SIG-M5 treated with dmso at 0.1 percent for 504 hours (cell line): ENCODE measurements around the gene DEPP1.

Experiments
- DNase-seq: peaks from one replicate; lab custom pipeline; 2025; ENCODE audit not compliant: unreplicated experiment; lab: John Stamatoyannopoulos, UW

Gene DEPP1

DNA sequence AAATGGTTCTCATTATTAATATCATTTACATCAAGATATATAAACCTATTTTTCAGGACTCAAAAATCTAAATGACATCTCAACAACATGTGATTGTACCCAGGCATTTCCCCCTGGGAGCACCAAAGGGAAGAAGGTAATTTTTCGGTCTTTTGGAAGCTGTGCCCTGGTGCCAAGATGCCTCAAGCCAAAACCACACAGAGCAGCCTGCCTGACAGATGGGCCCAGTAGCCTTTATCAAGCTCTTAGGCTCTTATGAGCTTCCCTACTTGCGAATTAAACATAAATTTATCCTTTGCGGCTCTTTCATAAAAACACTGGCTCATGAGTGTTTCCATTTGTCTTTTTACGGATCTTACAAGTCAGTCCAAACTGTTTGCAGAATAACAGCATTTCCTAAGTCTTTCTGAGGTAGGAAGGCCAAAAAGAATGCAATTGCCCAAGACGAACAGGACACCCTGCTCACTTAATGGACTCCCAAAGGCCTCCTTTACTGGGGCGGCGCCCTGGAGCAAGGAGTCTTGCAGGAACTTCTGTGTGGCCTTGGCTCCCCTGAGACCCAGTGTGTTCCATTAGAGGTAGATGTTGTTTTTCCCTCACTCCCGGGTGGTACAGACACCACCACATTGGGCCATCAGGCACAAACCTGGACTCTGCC lies 23.1 kb downstream of the DEPP1 start:
- no peak for DNase-seq

- DNase-seq: no peak
Observed at GRCh38 chr10:44954962-44955361, 23.6 kb downstream of the DEPP1 start.

DNA sequence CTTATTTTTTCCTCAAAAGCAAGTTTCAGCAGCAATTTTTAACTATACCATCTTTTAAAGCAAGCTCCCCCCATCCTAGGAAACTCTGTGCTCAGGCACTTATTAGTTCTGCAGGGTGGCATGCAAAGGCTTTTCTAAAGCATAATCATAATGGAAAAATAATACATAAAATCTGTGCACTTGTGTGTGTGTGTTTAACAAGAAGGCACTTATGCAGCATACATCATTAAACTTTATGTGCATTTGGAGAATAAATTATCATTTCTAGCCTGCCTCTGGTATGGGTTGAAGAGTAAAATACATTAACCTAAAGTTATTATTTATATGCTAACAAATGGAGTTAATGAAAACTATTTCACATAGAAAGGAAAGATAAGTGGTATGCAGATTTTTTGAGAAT lies 24.6 kb downstream of the DEPP1 start:
- DNase-seq: no peak

DNA sequence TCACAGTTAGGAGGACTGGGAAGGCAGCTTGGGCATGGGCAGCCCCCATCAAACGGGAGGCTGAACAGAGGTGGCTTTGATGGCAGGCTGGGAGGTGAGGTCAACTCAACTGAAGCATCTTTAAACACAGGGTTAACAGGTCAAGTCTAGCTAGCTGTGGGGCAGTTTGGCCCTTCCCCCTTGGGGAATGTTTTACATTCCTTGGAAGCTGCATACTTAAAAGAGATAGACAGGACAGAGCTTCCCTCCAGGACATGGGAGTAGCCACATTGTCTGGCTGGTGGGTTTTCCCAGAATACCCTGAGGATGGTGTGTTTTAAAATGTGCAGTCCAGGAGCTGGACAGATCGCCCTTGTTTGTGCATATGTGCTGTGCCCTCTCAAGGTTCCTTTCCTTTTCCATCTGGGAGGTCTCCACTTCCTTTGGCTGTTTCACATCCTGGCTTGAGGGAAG lies 25.8 kb downstream of the DEPP1 start:
- no peak for DNase-seq

GRCh38 chr10:44951576-44952226 lies 26.9 kb downstream of the DEPP1 start:
- DNase-seq: no peak

DNA sequence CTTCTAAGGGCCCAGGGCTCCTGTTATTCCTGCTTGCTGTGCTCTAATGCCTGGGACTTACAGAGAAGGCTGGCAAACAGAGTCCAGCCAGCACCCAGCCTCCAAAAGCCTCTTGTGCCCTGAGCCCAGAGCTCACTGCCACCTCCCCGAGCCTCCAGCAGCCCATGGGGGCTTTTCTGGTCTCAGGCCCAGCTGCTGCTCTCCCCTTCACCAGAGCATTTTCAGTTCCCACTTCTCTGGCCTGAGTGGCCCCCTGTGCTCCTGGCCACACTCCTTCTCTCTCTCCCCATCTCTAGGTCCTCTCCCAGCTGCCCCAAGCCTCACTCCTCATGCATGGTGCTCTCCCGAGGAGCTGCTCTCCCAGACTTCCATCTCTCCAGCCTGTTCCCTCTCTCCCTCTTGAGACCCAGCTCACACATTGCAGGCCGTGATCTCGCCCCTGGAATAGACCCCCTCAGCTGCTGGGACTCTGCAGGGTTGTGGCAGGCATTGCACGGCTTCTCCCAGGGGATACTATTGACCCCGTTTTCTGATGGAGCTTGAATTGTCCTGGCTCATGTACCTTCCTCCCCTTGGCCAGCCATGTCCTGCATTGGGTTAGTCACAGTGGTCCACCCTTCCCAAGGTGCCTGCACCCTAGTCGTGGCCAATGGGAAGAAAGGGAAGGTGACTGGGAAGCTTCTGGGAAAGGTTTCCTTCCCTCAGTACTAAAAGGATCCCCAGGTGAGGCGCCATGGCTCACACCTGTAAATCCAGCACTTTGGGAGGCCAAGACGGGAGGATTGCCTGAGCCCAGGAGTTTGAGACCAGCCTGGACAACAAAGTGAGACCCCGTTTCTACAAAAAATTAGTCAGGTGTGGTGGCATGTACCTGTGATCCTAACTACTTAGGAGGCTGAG lies 28.0 kb downstream of the DEPP1 start:
- DNase-seq: no peak

- DNase-seq: no peak
Observed at GRCh38 chr10:44949915-44950314, 28.7 kb downstream of the DEPP1 start.

GRCh38 chr10:44949127-44949802 lies 29.3 kb downstream of the DEPP1 start:
- no peak for DNase-seq

- no peak for DNase-seq
Observed at GRCh38 chr10:44948642-44949041, 30.0 kb downstream of the DEPP1 start.

GRCh38 chr10:44947371-44948152 lies 31.0 kb downstream of the DEPP1 start:
- DNase-seq: no peak

DNA sequence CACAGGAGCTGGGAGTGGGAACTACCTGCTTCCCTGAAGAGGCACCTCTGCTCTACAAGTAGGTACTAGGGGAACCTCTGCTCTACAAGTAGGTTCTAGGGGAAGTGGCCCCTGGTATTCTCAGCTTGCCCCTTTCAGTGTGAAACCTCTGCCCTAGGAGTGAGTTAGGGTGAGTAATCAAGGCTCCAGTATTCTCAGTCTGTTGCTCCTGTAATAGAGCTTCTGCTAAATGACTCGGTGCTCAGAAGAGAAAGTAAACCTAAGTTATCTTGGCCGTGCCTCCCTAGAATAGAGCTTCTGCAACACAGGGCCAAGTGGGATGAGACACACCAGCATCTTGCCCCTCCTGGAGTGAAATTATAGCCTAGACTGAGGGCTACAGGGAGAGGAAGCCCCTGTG lies 32.4 kb downstream of the DEPP1 start:
- peak; percentile 64 for DNase-seq

DNA sequence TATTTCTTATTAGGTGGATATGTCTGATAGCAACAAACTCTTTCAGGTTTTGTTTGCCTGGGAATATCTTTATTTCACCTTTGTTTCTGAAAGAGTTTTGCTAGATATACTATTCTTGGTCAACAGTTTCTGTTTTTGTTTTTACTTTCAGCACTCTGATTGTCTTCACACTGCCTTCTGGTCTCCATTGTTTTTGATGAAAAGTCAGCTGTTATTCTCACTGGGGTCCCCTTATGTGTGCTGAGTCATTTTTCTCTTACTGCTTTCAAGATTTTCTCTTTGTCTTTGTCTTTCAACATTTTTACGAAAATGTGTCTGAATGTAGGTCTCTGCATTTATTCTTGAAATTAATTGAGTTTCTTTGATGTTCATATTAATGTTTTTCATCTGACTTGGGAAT lies 34.3 kb downstream of the DEPP1 start:
- DNase-seq: no peak

DNA sequence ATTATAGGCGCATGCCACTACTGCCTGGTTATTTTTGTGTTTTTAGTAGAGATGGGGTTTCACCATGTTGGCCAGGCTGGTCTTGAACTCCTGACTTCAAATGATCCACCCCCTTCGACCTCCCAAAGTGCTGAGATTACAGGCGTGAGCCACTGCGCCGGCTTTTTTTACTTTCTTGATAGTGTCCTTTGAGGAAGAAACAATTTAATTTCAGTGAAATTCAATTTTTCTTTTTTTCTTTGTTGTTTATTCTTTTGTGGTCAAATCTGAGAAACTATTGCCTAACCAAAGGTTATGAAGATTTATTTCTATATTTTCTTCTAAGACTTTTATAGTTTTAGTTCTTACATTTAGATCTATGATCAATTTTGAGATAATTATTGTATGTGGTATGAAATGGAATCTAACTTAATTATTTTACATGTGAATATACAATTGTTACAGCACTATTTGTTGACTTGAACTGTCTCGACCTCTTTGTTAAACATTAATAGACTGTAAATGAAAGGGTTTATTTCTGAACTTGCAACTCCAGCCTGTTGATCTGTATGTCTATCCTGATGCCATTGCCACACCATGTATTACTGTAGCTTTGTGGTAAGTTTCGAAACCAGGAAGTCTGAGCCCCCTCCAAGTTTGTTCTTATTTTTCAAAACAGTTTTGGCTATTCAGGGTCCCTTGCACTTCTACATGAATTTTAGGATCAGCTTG lies 38.8 kb downstream of the DEPP1 start:
- DNase-seq: peak; percentile 90

- DNase-seq: no peak
Observed at GRCh38 chr10:44938956-44939355, 39.7 kb downstream of the DEPP1 start.

DNA sequence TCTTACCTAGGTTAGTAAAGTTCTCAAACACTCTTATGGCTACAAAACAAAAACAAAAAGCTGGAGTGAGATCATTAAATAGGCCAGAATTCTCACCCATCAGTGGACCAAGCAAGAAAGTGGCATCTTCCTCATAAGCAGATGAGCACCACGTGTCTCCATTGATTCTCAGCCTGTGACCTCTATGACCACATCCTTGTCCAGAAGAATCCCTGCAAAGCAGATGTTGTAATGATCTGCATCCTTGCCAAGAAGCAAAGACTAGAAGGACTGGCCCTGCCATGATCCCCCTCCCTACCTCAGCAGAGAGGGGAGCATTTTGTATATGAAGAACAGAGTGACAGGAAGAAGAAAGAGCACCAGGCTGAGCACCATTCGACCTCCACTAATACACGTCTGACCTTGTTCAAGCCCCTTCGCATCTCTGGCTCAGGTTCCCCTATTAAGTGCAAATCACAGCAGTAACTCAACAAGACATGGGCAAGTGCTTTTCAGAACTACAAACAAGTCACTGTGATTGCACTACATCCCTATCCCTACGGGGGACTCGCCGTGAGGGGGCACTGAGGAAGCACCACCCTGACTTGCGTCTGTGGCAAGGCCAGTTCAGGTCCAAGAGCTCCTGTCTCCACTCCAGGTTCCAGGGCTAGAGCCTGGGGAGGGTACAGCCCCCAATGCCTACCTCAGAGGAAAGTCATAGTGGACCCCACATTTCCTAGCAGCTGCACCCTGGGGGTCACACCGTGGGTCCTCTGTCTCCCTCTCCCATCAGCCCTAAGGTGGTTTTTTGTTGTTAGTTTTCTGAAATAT lies 41.2 kb downstream of the DEPP1 start:
- DNase-seq: no peak

GRCh38 chr10:44936314-44936975 lies 42.2 kb downstream of the DEPP1 start:
- DNase-seq: no peak

- peak; percentile 35 for DNase-seq
Observed at GRCh38 chr10:44935966-44936295, 42.7 kb downstream of the DEPP1 start.

GRCh38 chr10:44935201-44935965 lies 43.2 kb downstream of the DEPP1 start:
- DNase-seq: no peak
